ENCODE measurements around the gene BRWD1.

The BRWD1 gene

DNA sequence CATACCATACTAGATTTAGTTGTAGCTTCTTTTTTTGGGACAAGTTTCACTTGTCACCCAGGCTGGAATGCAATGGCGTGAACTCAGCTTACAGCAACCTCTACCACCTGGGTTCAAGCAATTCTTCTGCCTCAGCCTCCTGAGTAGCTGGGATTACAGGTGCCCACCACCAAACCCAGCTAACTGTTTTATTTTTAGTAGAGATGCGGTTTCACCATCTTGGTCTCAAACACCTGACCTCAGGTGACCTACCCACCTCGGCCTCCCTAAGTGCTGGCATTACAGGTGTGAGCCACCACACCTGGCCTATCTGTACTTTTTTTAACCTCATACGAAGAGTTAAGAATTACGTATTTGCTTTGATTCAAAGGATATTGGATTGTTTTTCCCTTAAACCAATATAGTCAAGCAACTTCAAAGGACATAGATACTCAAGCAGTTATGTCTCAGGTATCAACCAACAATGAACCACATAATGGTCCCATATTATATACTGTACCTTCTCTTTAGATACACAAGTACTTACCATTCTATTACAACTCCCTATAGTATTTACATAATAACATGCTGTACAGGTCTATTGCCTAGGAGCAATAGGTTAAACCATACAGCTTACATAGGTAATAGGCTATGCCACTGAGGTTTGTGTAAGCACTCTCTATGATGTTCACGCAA is 28.0 kb upstream of the BRWD1 start:
- no peak for TF ChIP-seq POLR2A (IDR thresholded peaks at IDR 0.05; ENCODE audit: low read depth, low read length)
- FAIRE-seq (no peak), DNase-seq (ENCODE audit: insufficient read length, low spot score) (no peak)

GRCh38 chr21:39340687-39341086 is 27.3 kb upstream of the BRWD1 start:
- no peak for DNase-seq (ENCODE audit: insufficient read length, low spot score)
- TF ChIP-seq POLR2A (IDR thresholded peaks at IDR 0.05; ENCODE audit: low read depth, low read length) = no peak
- no peak for FAIRE-seq

GRCh38 chr21:39339231-39339630 is 25.8 kb upstream of the BRWD1 start:
- DNase-seq (ENCODE audit: insufficient read length, low spot score) = no peak
- FAIRE-seq = no peak
- no peak for TF ChIP-seq POLR2A (IDR thresholded peaks at IDR 0.05; ENCODE audit: low read depth, low read length)

GRCh38 chr21:39336457-39337008 is 23.1 kb upstream of the BRWD1 start:
- FAIRE-seq (no peak), DNase-seq (ENCODE audit: insufficient read length, low spot score) (no peak)
- no peak for TF ChIP-seq POLR2A (IDR thresholded peaks at IDR 0.05; ENCODE audit: low read depth, low read length)

- DNase-seq (ENCODE audit: insufficient read length, low spot score) (no peak), FAIRE-seq (no peak)
- no peak for TF ChIP-seq POLR2A (IDR thresholded peaks at IDR 0.05; ENCODE audit: low read depth, low read length)
These were observed 21.2 kb upstream of the BRWD1 start for GRCh38 chr21:39334611-39335010.

DNA sequence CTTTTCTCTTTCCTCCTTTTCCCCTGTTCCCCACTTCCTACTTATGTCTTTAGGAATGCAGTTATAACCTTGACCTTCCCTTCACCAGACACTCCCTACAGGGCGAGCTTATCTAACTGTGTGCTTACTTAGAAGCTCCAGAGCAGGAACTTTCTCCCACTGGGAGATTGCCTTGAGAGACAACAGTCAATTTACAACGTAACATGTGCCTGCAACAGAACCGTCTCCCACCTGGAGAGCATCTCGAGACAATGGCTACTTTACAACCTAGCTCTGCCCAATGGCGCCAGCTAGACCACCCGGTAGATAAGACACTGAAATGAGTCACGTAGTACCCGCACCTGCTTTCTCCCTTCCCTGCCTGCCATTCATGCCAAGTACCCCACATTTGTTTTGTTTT is 18.7 kb upstream of the BRWD1 start:
- FAIRE-seq (no peak), DNase-seq (ENCODE audit: insufficient read length, low spot score) (no peak)
- no peak for TF ChIP-seq POLR2A (IDR thresholded peaks at IDR 0.05; ENCODE audit: low read depth, low read length)

DNA sequence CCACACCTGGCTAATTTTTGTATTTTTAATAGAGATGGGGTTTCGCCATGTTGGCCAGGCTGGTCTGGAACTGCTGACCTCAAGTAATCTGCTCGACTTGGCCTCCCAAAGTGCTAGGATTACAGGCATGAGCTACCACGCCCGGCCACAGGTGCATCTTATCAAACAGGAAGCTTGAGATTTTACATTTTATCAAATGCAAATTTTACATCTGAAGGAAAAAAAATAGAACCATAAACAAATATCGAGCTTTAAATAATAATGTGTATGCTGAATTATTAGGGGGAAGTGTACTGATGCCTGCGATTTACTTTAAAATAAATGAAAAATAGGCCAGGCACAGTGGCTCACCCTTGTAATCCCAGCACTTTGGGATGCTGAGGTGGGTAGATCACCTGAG is 16.6 kb upstream of the BRWD1 start:
- FAIRE-seq (no peak), DNase-seq (ENCODE audit: insufficient read length, low spot score) (no peak)
- TF ChIP-seq POLR2A (IDR thresholded peaks at IDR 0.05; ENCODE audit: low read depth, low read length) = no peak

DNA sequence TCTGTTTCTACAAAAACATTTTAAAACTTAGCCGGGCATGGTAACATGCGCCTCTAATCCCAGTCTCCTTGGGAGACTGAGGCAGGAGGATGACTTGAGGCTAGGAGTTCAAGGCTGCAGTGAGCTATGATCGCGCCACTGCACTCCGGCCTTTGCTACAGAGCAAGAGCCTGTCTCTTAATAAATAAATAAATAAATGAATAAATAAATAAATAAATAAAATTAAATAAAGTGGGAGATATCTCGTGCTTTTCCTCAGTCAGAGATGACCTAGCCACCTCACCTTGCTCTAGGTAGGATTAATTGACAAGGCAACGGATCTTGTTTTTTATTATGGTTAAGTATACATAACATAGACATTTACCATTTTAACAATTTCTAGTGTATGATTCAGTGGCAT is 14.3 kb upstream of the BRWD1 start:
- no peak for FAIRE-seq
- no peak for DNase-seq (ENCODE audit: insufficient read length, low spot score)
- TF ChIP-seq POLR2A (IDR thresholded peaks at IDR 0.05; ENCODE audit: low read depth, low read length) = no peak

DNA sequence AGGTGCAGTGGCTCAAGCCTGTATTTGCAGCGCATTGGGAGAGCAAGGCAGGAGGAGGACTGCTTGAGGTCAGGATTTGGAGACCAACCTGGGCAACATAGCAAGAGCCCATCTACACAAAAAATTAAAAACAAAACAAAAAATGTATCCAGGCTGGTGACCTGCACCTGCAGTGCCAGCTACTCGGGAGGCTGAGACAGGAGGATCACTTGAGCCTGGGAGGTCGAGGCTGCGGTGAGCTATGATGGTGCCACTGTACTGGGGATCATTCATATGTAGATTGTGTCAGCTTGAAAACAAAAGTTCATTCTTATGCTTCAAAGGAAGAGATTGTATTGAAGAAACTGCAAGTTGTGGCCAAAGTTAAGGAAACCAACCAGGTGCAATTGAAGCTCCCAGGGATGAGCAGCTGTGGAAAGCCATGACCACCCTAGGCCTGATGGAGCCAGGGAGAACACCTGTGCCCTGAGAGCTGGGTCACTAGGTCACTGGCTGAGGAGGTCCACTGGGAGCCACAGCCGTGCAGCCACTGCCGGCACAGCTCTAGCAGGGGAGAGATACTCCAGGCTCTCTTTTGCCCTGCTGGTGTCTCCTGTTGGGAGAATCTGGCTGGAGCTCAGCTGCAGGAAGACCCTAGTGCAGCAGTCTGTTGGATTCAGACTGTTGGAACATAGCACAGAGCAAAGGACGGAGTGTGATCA is 13.3 kb upstream of the BRWD1 start:
- DNase-seq (ENCODE audit: insufficient read length, low spot score) = no peak
- FAIRE-seq = no peak
- no peak for TF ChIP-seq POLR2A (IDR thresholded peaks at IDR 0.05; ENCODE audit: low read depth, low read length)

DNA sequence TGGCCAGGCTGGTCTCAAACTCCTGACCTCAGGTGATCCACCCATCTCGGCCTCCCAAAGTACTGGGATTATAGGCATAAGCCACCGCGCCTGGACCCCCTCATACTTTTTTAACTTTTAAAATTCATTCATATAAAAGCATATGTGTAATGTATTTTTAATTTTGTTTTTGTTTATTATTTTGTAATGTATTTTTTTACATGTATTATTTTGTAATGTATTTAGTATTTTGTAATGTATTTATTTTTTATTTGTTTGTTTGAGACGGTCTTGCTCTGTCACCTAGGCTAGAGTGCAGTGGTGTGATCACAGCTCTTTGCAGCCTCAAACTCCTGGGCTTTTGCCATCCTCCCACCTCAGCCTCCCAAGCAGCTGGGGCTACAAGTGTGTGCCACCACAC is 12.0 kb upstream of the BRWD1 start:
- FAIRE-seq (no peak), DNase-seq (ENCODE audit: insufficient read length, low spot score) (no peak)
- TF ChIP-seq POLR2A (IDR thresholded peaks at IDR 0.05; ENCODE audit: low read depth, low read length) = no peak

DNA sequence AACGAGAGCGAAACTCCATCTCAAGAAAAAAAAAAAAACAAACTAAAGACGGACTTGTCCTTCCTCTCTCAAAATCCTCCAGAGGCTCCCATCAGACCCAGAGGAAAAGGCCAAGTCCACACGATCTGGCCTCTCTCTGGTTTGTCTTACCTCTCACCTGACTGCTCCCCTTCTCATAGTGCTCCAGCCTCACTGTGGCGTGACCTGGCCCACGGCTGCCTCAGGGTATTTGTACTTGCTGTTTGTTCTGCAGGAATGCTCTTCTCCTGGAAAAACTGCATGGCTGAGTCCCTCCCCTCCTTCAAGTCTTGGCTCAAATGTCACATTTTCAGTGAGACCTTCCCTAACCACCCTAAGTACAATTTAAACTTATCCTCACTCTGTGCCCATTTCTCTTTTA is 8.0 kb upstream of the BRWD1 start:
- no peak for TF ChIP-seq POLR2A (IDR thresholded peaks at IDR 0.05; ENCODE audit: low read depth, low read length)
- no peak for DNase-seq (ENCODE audit: insufficient read length, low spot score)
- no peak for FAIRE-seq

GRCh38 chr21:39319814-39320332 is 6.4 kb upstream of the BRWD1 start:
- FAIRE-seq (no peak), DNase-seq (ENCODE audit: insufficient read length, low spot score) (no peak)
- no peak for TF ChIP-seq POLR2A (IDR thresholded peaks at IDR 0.05; ENCODE audit: low read depth, low read length)

DNA sequence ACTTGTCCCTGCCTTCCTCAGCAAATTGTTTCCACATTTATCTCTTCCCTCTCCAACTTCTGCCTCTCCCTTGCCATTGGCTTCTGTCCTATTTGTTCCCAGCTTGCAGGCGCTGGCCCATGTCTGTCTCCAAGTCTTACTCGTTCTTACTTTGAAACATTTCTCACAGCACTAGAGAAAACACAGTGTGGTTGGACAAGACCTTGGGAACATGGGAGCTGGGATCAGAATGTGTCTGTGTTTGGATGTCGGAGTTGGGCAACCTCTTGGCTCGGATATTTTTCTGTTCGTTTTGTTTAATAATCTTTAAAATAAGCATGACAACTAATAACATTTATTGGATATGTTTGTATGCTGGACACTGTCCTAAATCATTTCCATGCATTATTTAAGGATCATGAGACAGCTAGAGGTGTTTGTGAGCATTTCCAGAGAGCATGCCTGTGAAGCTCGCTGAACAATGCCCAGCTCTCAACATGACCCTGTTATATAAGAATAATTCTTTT is 5.9 kb upstream of the BRWD1 start:
- TF ChIP-seq POLR2A (IDR thresholded peaks at IDR 0.05; ENCODE audit: low read depth, low read length) = no peak
- FAIRE-seq (no peak), DNase-seq (ENCODE audit: insufficient read length, low spot score) (no peak)

- TF ChIP-seq POLR2A (IDR thresholded peaks at IDR 0.05; ENCODE audit: low read depth, low read length) = no peak
- no peak for DNase-seq (ENCODE audit: insufficient read length, low spot score)
- FAIRE-seq = no peak
These were observed 4.9 kb upstream of the BRWD1 start for GRCh38 chr21:39318091-39318959.
